PC-3 (cell line): ENCODE measurements around the gene SPRY1. TPM values are rescaled to one million over a fixed set of nuclear protein-coding genes. Genes with fewer than 3 reads are reported as not detected.
A peak's percentile ranks its signal among the peaks of the same experiment; 100 is the strongest.

Source experiments
- ATAC-seq: fragments of 200-7000 bp; cut with Tn5 transposase; 2 replicates; pipeline ENCODE4 v1.9.1; 2020; ENCODE audit warnings: mild to moderate bottlenecking, moderate library complexity
- BruUV-seq: library from RNA; stranded (reverse); fragments of 400-500 nt; replicated peaks from 2 replicates; lab custom pipeline; 2021; lab: Mats Ljungman, UMichigan
- CTCF ChIA-PET: fragments of 300-600 bp; sonication (Branson Sonifier 250); formaldehyde crosslinking; loops from one replicate; lab custom pipeline; 2022; ENCODE audit warnings: antibody characterized with exemption; lab: Charles Lee
- POLR2A ChIA-PET: fragments of 300-600 bp; sonication (Branson Sonifier 250); formaldehyde crosslinking; loops from one replicate; lab custom pipeline; 2022; ENCODE audit warnings: antibody characterized with exemption; ENCODE audit not compliant: unreplicated experiment; lab: Charles Lee
- DNase-seq: peaks from one replicate; pipeline ENCODE4 v3.0.0-alpha.2; 2015
- H2AFZ ChIP-seq: fragments of 300-600 bp; sonication (generic); 2 replicates; pipeline ENCODE4 v1.6.0; 2016; ENCODE audit warnings: antibody characterized with exemption, low read length
- H3F3A ChIP-seq: fragments of 300-600 bp; sonication (generic); one replicate; pipeline ENCODE4 v1.6.0; 2017; ENCODE audit warnings: antibody characterized with exemption, low read length, control low read depth, mild to moderate bottlenecking; ENCODE audit not compliant: unreplicated experiment
- H3K27ac ChIP-seq: fragments of 300-600 bp; sonication (generic); 2 replicates; pipeline ENCODE4 v1.5.1; 2016; ENCODE audit warnings: mild to moderate bottlenecking, low read length
- H3K27me3 ChIP-seq: fragments of 300-600 bp; sonication (generic); 2 replicates; pipeline ENCODE4 v1.6.1; 2016; ENCODE audit warnings: low read length, mixed read lengths
- H3K36me3 ChIP-seq: fragments of 300-600 bp; sonication (generic); 2 replicates; pipeline ENCODE4 v1.6.1; 2016; ENCODE audit warnings: low read depth, mixed run types, low read length, mixed read lengths
- H3K4me1 ChIP-seq: fragments of 300-600 bp; sonication (generic); 2 replicates; pipeline ENCODE4 v1.5.1; 2016; ENCODE audit warnings: low read length; ENCODE audit not compliant: insufficient read depth
- H3K4me2 ChIP-seq: fragments of 300-600 bp; sonication (generic); 2 replicates; pipeline ENCODE4 v1.6.0; 2016; ENCODE audit warnings: low read length
- H3K4me3 ChIP-seq: fragments of 300-600 bp; sonication (generic); 2 replicates; pipeline ENCODE4 v1.5.1; 2016; ENCODE audit warnings: mild to moderate bottlenecking, low read length, mixed read lengths
- H3K79me2 ChIP-seq: fragments of 300-600 bp; sonication (generic); 2 replicates; pipeline ENCODE4 v1.6.1; 2017; ENCODE audit warnings: low read length, mixed read lengths
- H3K9ac ChIP-seq: fragments of 300-600 bp; sonication (generic); 2 replicates; pipeline ENCODE4 v1.6.0; 2016; ENCODE audit warnings: mild to moderate bottlenecking, low read length
- H3K9me2 ChIP-seq: fragments of 300-600 bp; sonication (generic); replicated peaks from 2 replicates; pipeline ENCODE4 v1.6.1; 2016; ENCODE audit warnings: mixed run types, low read length, mixed read lengths
- H3K9me3 ChIP-seq: fragments of 300-600 bp; sonication (generic); 2 replicates; pipeline ENCODE4 v1.6.1; 2016; ENCODE audit warnings: low read length, mixed read lengths
- H4K20me1 ChIP-seq: fragments of 300-600 bp; sonication (generic); 2 replicates; pipeline ENCODE4 v1.6.1; 2016; ENCODE audit warnings: low read length, mixed read lengths
- CTCF ChIP-seq: fragments of 300-600 bp; sonication (generic); conservative IDR thresholded peaks from 2 replicates; pipeline ENCODE4 v1.5.1; 2017; ENCODE audit warnings: antibody characterized with exemption, low read depth, mild to moderate bottlenecking, low read length
- EZH2 ChIP-seq: fragments of 300-600 bp; sonication (generic); IDR thresholded peaks from one replicate; pipeline ENCODE4 v1.6.1; 2017; ENCODE audit warnings: antibody characterized with exemption, mild to moderate bottlenecking, low read length; ENCODE audit not compliant: unreplicated experiment
- EZH2phosphoT487 ChIP-seq: fragments of 300-600 bp; sonication (generic); IDR thresholded peaks from 2 replicates; pipeline ENCODE4 v1.6.1; 2018; ENCODE audit warnings: mild to moderate bottlenecking, antibody characterized with exemption, low read length, borderline replicate concordance
- intact Hi-C: fragments of 100-400 bp; cut with micrococcal nuclease; formaldehyde crosslinking; loops from 2 replicates; pipeline ENCODE4 v1.9.0; 2023
- total RNA-seq: library from RNA; depleted of rRNA; stranded (reverse); fragments of >200 nt; gene quantifications from 2 replicates; pipeline ENCODE4 v1.2.3, GENCODE V29; 2014

SPRY1 gene
- total RNA-seq, 1 experiment from 2014 or later, result 26.4 TPM

- Histone ChIP-seq H3F3A (no peaks in the 10 kb centered on the region), H3K27ac (peak overlapping the region; percentile 72), H4K20me1 (peaks cover 18% of the 10 kb centered on the region; the same call in 1 of the 2 replicates), H3K4me2 (peak overlapping the region; percentile 86), H3K9me3 (no peaks in the 10 kb centered on the region), H3K9me2 (no peaks in the 10 kb centered on the region), H3K9ac (peak overlapping the region; percentile 92), H3K4me3 (peak overlapping the region; percentile 83), H3K27me3 (no peaks in the 10 kb centered on the region), H3K4me1 (peaks cover 27% of the 10 kb centered on the region), H3K79me2 (peaks cover 74% of the 10 kb centered on the region), H3K36me3 (peaks cover 40% of the 10 kb centered on the region), H2AFZ (peak overlapping the region; percentile 70)
- intact Hi-C loops, result loop anchor here (2.0 to 5.0 kb wide), 3 partner anchors 166 to 714 kb away; no protein-coding TSS in a partner anchor
- POLR2A ChIA-PET, result interaction anchor here (0.6 kb wide), 1 partner anchor 244 kb away, joined by 5 read pairs; no protein-coding TSS in a partner anchor
- TF ChIP-seq EZH2 (no peak), CTCF (peak; percentile 45; the same call in 1 of the 2 replicates), EZH2phosphoT487 (no peak)
- TSS peak; percentile 59 for BruUV-seq
- peak; percentile 28 for ATAC-seq
- peak; percentile 57 for DNase-seq
- CTCF ChIA-PET, result no interaction called here
These were observed 2.4 kb downstream of the SPRY1 start for GRCh38 chr4:123398853-123399626.

GRCh38 chr4:123399627-123400358 is 3.2 kb downstream of the SPRY1 start:
- Histone ChIP-seq H3K9me2 (no peaks in the 10 kb centered on the region), H3K27ac (peak overlapping the region; percentile 72), H3K9ac (peak overlapping the region; percentile 92), H4K20me1 (peaks cover 18% of the 10 kb centered on the region; the same call in 1 of the 2 replicates), H3K36me3 (peaks cover 44% of the 10 kb centered on the region), H3K27me3 (no peaks in the 10 kb centered on the region), H3K9me3 (no peaks in the 10 kb centered on the region), H3K4me1 (peaks cover 28% of the 10 kb centered on the region), H3F3A (no peaks in the 10 kb centered on the region), H2AFZ (peak overlapping the region; percentile 70), H3K4me3 (peak overlapping the region; percentile 83), H3K4me2 (peak overlapping the region; percentile 86), H3K79me2 (peaks cover 81% of the 10 kb centered on the region)
- POLR2A ChIA-PET, result no interaction called here
- CTCF ChIA-PET, result interaction anchor here (0.9 kb wide), 1 partner anchor 261 kb away, joined by 3 read pairs; no protein-coding TSS in a partner anchor
- TSS peak; percentile 11 for BruUV-seq
- DNase-seq (peak; percentile 21), ATAC-seq (no peak)
- no peak for TF ChIP-seq EZH2
- TF ChIP-seq CTCF, result no peak
- TF ChIP-seq EZH2phosphoT487, result no peak
- intact Hi-C loops, result loop anchor here (2.0 to 5.0 kb wide), 4 partner anchors 19 to 713 kb away; no protein-coding TSS in a partner anchor
